ENCODE data around the gene DDAH2.

Gene DDAH2

DNA sequence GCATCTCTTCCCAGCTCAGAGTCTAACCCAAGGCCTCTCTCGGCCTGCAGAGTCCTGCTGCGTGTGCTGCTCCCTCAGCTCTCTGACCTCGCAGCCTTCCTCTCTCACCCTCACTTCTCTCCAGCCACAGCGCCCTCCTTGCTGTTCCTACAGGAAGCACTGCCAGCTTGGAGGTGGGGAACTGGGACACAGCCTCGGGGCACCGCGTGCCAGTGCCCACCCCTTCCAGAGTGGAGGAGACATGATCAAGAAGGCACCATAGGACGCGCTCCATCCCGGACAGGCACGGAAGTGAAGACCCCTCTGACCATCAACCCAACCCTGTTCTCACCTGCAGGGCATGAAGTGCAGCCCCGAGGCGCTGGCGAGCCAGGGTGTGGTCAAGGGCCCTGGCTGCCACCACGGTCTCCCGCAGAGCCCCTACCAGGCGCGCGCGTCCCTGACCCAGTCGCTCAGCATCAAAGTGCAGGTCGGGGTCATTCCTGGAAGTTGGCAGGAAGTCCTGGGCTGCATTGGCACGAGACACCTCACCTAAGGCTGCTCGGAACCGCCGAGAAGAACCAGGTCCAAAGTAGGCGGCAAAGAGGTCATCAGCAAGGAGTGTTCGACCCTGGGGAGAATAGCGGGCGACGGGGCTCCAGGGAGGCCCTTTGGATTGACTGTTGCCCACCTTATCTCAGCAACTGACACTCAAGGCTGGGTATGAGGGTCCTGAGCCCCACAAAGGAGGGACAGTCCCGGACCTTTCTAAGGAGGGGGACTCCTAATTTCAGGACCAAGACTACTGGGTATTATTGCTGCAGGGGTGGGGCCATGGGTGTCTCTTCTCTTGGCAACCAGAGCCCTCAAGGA lies 46.8 kb upstream of the DDAH2 start:
- TF ChIP-seq SIN3A (IDR thresholded peaks at IDR 0.05; ENCODE audit: borderline replicate concordance, insufficient read depth, low read length) = no peak

DNA sequence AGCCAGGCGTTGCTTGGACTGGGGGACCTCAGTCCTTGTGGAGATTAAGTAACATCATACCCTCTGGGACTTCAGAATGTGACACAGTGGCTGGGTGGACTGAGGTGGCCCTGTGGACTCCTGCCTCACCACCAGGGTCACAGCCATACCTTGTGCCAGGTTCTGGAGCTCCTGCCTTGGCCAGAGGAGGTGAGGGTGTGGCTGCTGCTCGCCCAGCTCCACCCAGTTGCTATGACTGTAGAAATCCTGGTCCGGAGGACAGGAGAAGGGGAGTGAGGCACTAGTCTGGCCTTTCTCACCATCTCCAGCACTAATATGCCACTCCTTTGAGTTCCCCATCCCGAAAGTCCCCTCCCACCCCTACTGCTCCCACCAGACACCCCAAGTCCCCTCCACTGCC lies 46.1 kb upstream of the DDAH2 start:
- no peak for TF ChIP-seq SIN3A (IDR thresholded peaks at IDR 0.05; ENCODE audit: borderline replicate concordance, insufficient read depth, low read length)
- TF ChIP-seq POLR2AphosphoS5 (IDR thresholded peaks at IDR 0.05; ENCODE audit: low read depth, low read length) = no peak
- TF ChIP-seq, protein P1, sequence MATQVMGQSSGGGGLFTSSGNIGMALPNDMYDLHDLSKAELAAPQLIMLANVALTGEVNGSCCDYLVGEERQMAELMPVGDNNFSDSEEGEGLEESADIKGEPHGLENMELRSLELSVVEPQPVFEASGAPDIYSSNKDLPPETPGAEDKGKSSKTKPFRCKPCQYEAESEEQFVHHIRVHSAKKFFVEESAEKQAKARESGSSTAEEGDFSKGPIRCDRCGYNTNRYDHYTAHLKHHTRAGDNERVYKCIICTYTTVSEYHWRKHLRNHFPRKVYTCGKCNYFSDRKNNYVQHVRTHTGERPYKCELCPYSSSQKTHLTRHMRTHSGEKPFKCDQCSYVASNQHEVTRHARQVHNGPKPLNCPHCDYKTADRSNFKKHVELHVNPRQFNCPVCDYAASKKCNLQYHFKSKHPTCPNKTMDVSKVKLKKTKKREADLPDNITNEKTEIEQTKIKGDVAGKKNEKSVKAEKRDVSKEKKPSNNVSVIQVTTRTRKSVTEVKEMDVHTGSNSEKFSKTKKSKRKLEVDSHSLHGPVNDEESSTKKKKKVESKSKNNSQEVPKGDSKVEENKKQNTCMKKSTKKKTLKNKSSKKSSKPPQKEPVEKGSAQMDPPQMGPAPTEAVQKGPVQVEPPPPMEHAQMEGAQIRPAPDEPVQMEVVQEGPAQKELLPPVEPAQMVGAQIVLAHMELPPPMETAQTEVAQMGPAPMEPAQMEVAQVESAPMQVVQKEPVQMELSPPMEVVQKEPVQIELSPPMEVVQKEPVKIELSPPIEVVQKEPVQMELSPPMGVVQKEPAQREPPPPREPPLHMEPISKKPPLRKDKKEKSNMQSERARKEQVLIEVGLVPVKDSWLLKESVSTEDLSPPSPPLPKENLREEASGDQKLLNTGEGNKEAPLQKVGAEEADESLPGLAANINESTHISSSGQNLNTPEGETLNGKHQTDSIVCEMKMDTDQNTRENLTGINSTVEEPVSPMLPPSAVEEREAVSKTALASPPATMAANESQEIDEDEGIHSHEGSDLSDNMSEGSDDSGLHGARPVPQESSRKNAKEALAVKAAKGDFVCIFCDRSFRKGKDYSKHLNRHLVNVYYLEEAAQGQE (IDR thresholded peaks at IDR 0.05; ENCODE audit: insufficient read depth in 1 of 2, low read depth in 2 of 2, low read length in 2 of 2) = no peak
- TF ChIP-seq TAF1 (IDR thresholded peaks at IDR 0.05; ENCODE audit: borderline replicate concordance, insufficient read depth, low read length) = no peak
- no peak for TF ChIP-seq FOXP2 (optimal IDR thresholded peaks at IDR 0.05; ENCODE audit: borderline replicate concordance, extremely low read depth, extremely low read length, insufficient read depth)

DNA sequence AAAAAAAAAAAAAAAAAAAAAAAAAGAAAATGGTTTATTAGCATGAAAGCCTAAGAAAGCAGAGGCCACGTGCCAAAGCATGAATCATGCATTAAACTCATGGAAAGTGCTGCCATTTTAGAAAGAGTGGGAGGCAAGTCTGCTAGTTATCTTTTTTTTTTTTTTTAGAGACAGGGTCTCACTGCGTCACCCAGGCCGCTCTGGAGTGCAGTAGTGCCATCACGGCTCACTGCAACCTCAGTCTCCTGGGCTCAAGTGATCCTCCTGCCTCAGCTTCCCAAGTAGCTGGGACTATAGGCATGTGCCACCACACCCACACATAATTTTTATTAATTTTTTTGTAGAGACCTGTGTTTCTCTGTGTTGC lies 42.9 kb upstream of the DDAH2 start:
- TF ChIP-seq SIN3A (IDR thresholded peaks at IDR 0.05; ENCODE audit: borderline replicate concordance, insufficient read depth, low read length) (no peak), POLR2AphosphoS5 (IDR thresholded peaks at IDR 0.05; ENCODE audit: low read depth, low read length) (no peak), TAF1 (IDR thresholded peaks at IDR 0.05; ENCODE audit: borderline replicate concordance, insufficient read depth, low read length) (no peak), FOXP2 (optimal IDR thresholded peaks at IDR 0.05; ENCODE audit: borderline replicate concordance, extremely low read depth, extremely low read length, insufficient read depth) (no peak)
- TF ChIP-seq, protein P1 (IDR thresholded peaks at IDR 0.05; ENCODE audit: insufficient read depth in 1 of 2, low read depth in 2 of 2, low read length in 2 of 2) = no peak

DNA sequence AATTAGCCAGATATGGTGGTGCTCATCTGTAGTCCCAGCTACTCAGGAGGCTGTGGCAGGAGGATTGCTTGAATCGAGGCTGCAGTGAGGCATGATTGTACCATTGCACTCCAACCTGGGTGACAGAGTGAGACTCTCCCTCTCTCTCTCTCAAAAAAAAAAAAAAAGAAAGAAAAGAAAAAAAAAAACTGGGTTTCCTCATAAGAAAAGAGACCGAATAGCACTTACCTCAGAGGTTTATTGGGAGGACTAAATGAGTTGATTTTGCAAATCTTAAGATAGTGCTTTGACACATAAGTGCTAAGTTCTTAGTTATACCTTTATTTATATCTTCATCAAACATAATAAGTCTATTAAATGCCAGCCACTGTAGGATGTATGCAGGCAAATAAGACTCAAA lies 41.8 kb upstream of the DDAH2 start:
- TF ChIP-seq FOXP2 (optimal IDR thresholded peaks at IDR 0.05; ENCODE audit: borderline replicate concordance, extremely low read depth, extremely low read length, insufficient read depth) (no peak), POLR2AphosphoS5 (IDR thresholded peaks at IDR 0.05; ENCODE audit: low read depth, low read length) (no peak), SIN3A (IDR thresholded peaks at IDR 0.05; ENCODE audit: borderline replicate concordance, insufficient read depth, low read length) (no peak), TAF1 (IDR thresholded peaks at IDR 0.05; ENCODE audit: borderline replicate concordance, insufficient read depth, low read length) (no peak)
- TF ChIP-seq, protein P1 (IDR thresholded peaks at IDR 0.05; ENCODE audit: insufficient read depth in 1 of 2, low read depth in 2 of 2, low read length in 2 of 2) = no peak

DNA sequence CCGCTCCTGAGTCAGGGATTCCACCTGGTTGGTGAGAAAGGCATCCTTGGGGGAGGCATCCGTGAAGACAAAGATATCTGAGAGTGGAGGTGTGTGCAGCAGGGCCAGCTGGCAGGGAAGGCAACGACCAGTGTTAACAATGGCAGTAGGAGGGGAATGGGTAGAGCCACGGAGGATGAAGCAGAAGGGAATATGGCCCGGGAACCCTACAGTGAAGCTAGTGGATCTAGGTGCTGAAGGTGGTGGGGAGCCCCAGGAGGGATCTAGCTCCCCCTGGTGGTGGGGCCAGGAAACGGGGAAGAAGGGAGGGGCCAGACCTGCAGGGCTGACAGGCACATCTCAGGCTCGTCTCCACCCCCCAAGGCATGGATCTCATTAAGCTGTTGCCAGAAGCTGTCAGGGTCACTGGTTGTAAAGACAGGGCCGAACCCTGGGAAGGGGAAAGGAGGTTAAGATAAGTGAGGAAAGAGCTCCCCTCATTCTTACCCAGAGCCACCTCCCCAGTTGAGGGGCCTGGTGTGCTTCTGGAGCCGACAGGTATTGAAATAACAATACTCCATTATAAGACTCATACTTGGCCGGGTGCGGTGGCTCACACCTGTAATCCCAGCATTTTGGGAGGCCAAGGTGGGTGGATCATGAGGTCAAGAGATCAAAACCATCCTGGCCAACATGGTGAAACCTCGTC lies 40.7 kb upstream of the DDAH2 start:
- no peak for TF ChIP-seq SIN3A (IDR thresholded peaks at IDR 0.05; ENCODE audit: borderline replicate concordance, insufficient read depth, low read length)
- TF ChIP-seq TAF1 (IDR thresholded peaks at IDR 0.05; ENCODE audit: borderline replicate concordance, insufficient read depth, low read length) = no peak
- TF ChIP-seq POLR2AphosphoS5 (IDR thresholded peaks at IDR 0.05; ENCODE audit: low read depth, low read length) = no peak
- TF ChIP-seq, protein P1 (IDR thresholded peaks at IDR 0.05; ENCODE audit: insufficient read depth in 1 of 2, low read depth in 2 of 2, low read length in 2 of 2) = no peak
- no peak for TF ChIP-seq FOXP2 (optimal IDR thresholded peaks at IDR 0.05; ENCODE audit: borderline replicate concordance, extremely low read depth, extremely low read length, insufficient read depth)
